GM19397 (cell line): ENCODE data around the gene HSD17B7.
"Not testable (repeated sequence)": the region's sequence is repeated elsewhere in the genome, so short reads cannot be mapped to it uniquely, and the experiment has no call there.

Experiments used
- ATAC-seq: cut with Tn5 transposase; IDR thresholded peaks from one replicate; pipeline ENCODE4 v1.9.1; 2021; ENCODE audit warnings: mild to moderate bottlenecking, moderate library complexity; ENCODE audit not compliant: unreplicated experiment

Gene HSD17B7

GRCh38 chr1:162790303-162790984, at the start of gene HSD17B7:
TSS of gene HSD17B7 (plus strand) at chr1:162790702. CDS start at chr1:162790801, 99 bp downstream.
- ATAC-seq: peak; percentile 99

- no peak for ATAC-seq
These were observed 49.7 kb upstream of the HSD17B7 start for GRCh38 chr1:162740755-162741154.

- ATAC-seq: no peak
These were observed 48.9 kb upstream of the HSD17B7 start for GRCh38 chr1:162741574-162741973.

- ATAC-seq: not testable (repeated sequence)
These were observed 44.1 kb upstream of the HSD17B7 start for GRCh38 chr1:162746264-162746942.

- ATAC-seq: no peak
These were observed 37.4 kb upstream of the HSD17B7 start for GRCh38 chr1:162753001-162753658.

- ATAC-seq: no peak
These were observed 36.4 kb upstream of the HSD17B7 start for GRCh38 chr1:162753998-162754585.

- no peak for ATAC-seq
These were observed 35.2 kb upstream of the HSD17B7 start for GRCh38 chr1:162755306-162755705.

GRCh38 chr1:162756523-162756922, 34.0 kb upstream of the HSD17B7 start:
- ATAC-seq: no peak

- ATAC-seq: no peak
These were observed 33.0 kb upstream of the HSD17B7 start for GRCh38 chr1:162757476-162757875.

- no peak for ATAC-seq
These were observed 24.7 kb upstream of the HSD17B7 start for GRCh38 chr1:162765788-162766187.

- no peak for ATAC-seq
These were observed 17.8 kb upstream of the HSD17B7 start for GRCh38 chr1:162772571-162773154.

- ATAC-seq: no peak
These were observed 16.5 kb upstream of the HSD17B7 start for GRCh38 chr1:162774007-162774406.

- no peak for ATAC-seq
These were observed 11.5 kb upstream of the HSD17B7 start for GRCh38 chr1:162779043-162779442.

GRCh38 chr1:162782671-162783070, 7.8 kb upstream of the HSD17B7 start:
- no peak for ATAC-seq

GRCh38 chr1:162784926-162785325, 5.6 kb upstream of the HSD17B7 start:
- ATAC-seq: not testable (repeated sequence)

GRCh38 chr1:162788783-162789182, 1.7 kb upstream of the HSD17B7 start:
- not testable (repeated sequence) for ATAC-seq

- ATAC-seq: not testable (repeated sequence)
These were observed 469 bp downstream of the HSD17B7 start for GRCh38 chr1:162790985-162791357.

GRCh38 chr1:162794284-162794683, 3.8 kb downstream of the HSD17B7 start:
- not testable (repeated sequence) for ATAC-seq

GRCh38 chr1:162796617-162797279, 6.2 kb downstream of the HSD17B7 start:
- not testable (repeated sequence) for ATAC-seq

GRCh38 chr1:162799995-162800830, 9.7 kb downstream of the HSD17B7 start:
- ATAC-seq: peak; percentile 48
